ENCODE data around the gene SF3B3. TPM values are rescaled to one million over a fixed set of nuclear protein-coding genes. Genes with fewer than 3 reads are reported as not detected.

Gene SF3B3
- total RNA-seq, 1 experiment from 2014 or later: 449 TPM

- H3K9me3 Mint-ChIP-seq (ENCODE audit: low read depth, unreplicated experiment): no peaks in the 10 kb centered on the region
- H3K27ac Mint-ChIP-seq (ENCODE audit: unreplicated experiment): peak overlapping the region; percentile 66
- no TSS peak for BruUV-seq (replicated peaks)
- H3K4me3 Mint-ChIP-seq (ENCODE audit: low read depth, unreplicated experiment): peak overlapping the region; percentile 43
- CTCF ChIA-PET: interaction anchor here (0.5 to 2.3 kb wide), 9 partner anchors 9 to 295 kb away, joined by 3 to 13 read pairs (median 4); no protein-coding TSS in a partner anchor
- H3K36me3 Mint-ChIP-seq (ENCODE audit: insufficient read depth, unreplicated experiment): peaks cover 38% of the 10 kb centered on the region
- DNase-seq: peak; percentile 72
- intact Hi-C loops (cut with micrococcal nuclease; ENCODE audit: unreplicated experiment): loop anchor here (2.0 kb wide), 1 partner anchor 96 kb away; no protein-coding TSS in a partner anchor
- no peak for TF ChIP-seq CTCF (IDR thresholded peaks at IDR 0.05; ENCODE audit: unreplicated experiment)
- peaks cover 14% of the 10 kb centered on the region for H3K4me1 Mint-ChIP-seq (ENCODE audit: low read depth, unreplicated experiment)
- no peaks in the 10 kb centered on the region for H3K27me3 Mint-ChIP-seq (ENCODE audit: unreplicated experiment)
Observed at GRCh38 chr16:70476272-70477020, 47.2 kb upstream of the SF3B3 start.

GRCh38 chr16:70478169-70478568 is 45.4 kb upstream of the SF3B3 start:
- TF ChIP-seq CTCF (IDR thresholded peaks at IDR 0.05; ENCODE audit: unreplicated experiment): no peak
- CTCF ChIA-PET: interaction anchor here (1.0 to 2.3 kb wide), 2 partner anchors 70 to 98 kb away, joined by 6 to 13 read pairs; no protein-coding TSS in a partner anchor
- Mint-ChIP-seq H3K36me3 (ENCODE audit: insufficient read depth, unreplicated experiment) (peaks cover 32% of the 10 kb centered on the region), H3K27me3 (ENCODE audit: unreplicated experiment) (no peaks in the 10 kb centered on the region), H3K4me3 (ENCODE audit: low read depth, unreplicated experiment) (no peak overlapping the region), H3K4me1 (ENCODE audit: low read depth, unreplicated experiment) (peaks cover 14% of the 10 kb centered on the region), H3K9me3 (ENCODE audit: low read depth, unreplicated experiment) (no peaks in the 10 kb centered on the region), H3K27ac (ENCODE audit: unreplicated experiment) (no peak overlapping the region)
- DNase-seq: no peak
- intact Hi-C loops (cut with micrococcal nuclease; ENCODE audit: unreplicated experiment): no loop called here
- no TSS peak for BruUV-seq (replicated peaks)

DNA sequence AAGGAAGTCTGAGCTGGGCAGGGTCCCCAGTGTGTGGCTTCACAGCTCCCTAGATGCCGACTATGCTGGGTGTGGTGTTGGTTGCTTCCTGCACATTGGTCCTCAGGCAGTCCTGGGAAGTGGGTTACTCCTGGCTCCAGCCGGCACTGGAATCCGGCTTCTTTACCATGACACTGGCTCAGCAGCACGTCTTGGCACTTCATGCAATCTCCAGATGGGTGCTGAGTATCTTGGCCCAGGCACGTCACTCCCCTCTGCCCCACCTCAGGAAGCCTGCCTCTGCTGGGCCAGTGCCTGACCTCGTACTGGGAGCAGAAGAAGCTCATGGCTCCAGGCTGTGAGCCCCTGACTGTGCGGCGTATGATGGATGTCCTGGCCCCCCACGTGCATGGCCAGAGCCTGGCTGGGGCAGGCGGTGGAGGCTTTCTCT is 44.7 kb upstream of the SF3B3 start:
- H3K4me3 Mint-ChIP-seq (ENCODE audit: low read depth, unreplicated experiment): no peak overlapping the region

More for the DNA sequence above, 44.7 kb upstream of the SF3B3 start:
- no TSS peak for BruUV-seq (replicated peaks)
- CTCF ChIA-PET: no interaction called here
- Mint-ChIP-seq H3K4me1 (ENCODE audit: low read depth, unreplicated experiment) (peaks cover 14% of the 10 kb centered on the region), H3K27me3 (ENCODE audit: unreplicated experiment) (no peaks in the 10 kb centered on the region), H3K27ac (ENCODE audit: unreplicated experiment) (no peak overlapping the region), H3K9me3 (ENCODE audit: low read depth, unreplicated experiment) (no peaks in the 10 kb centered on the region), H3K36me3 (ENCODE audit: insufficient read depth, unreplicated experiment) (peaks cover 32% of the 10 kb centered on the region)
- intact Hi-C loops (cut with micrococcal nuclease; ENCODE audit: unreplicated experiment): no loop called here
- no peak for DNase-seq
- no peak for TF ChIP-seq CTCF (IDR thresholded peaks at IDR 0.05; ENCODE audit: unreplicated experiment)

All from Calu3 (cell line).